GM21786 (cell line): ENCODE data around the gene FAM219A.

Source experiments
- ATAC-seq: cut with Tn5 transposase; IDR thresholded peaks from one replicate; pipeline ENCODE4 v1.9.1; 2021; ENCODE audit not compliant: unreplicated experiment

FAM219A gene

DNA sequence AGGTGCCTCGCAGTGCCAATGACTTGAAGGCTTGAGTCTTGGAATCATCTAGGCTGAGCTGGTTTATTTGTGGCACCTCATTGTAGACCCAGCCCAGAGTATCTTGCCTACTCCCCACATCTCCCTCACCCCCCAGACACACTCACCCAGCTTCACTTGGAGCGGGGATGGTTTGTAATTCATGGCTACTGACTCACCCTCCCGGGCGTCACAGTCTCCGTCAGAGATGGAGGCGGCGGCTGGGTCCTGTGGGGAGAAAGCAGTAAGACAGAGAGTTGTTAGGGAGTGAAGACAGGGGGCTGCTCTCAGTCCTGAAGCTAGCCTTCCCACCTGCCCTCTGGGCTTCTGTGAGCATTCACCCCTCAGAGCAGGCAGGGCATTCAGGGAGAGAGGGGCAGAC is 52.7 kb downstream of the FAM219A start:
- ATAC-seq, result no peak

GRCh38 chr9:34403554-34404380 is 54.6 kb downstream of the FAM219A start:
- no peak for ATAC-seq

- ATAC-seq, result no peak
Measured at GRCh38 chr9:34400686-34401602, 57.4 kb downstream of the FAM219A start.

DNA sequence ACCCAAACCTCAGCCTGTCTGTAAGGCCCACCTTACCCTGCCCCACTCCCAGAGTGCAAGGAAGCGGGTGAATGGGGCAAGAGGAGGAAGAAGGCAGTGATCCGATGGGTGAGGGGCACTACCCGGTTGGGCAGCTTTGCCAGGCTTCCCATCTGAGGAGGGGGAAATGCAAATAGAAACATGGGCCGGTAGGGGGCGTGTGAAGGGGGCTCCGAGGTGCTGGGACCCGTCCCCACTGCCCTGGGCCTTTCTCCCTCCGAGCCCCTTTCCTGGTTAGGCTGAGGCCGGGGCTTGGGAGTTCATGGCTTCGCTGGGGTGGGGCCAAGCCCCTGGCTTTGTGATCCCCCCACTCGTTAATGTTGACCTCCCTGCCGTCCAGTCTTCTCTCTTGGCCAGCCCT is 58.1 kb downstream of the FAM219A start:
- no peak for ATAC-seq

GRCh38 chr9:34399729-34400128 is 58.6 kb downstream of the FAM219A start:
- ATAC-seq, result no peak

DNA sequence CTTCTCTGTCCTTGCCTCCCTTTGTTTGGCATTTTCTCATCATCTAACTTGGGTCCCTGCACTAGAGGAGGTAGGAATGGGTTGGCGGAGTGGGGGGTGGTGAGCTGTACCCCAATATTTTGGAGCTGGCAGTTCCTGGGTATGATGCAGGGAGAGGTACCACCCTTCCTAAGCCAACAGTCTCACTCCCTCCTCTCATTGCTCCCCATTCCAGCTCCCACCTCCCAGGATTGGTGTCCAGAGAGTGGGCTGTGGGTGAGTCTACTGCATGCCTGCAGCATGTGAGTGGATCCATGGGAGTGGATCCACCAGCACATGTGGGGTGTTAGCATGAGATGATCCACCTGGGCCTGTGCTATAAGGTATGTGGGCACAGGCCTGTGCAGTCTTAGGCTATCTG is 59.5 kb downstream of the FAM219A start:
- no peak for ATAC-seq

GRCh38 chr9:34396276-34397214 is 61.8 kb downstream of the FAM219A start:
- ATAC-seq, result no peak

DNA sequence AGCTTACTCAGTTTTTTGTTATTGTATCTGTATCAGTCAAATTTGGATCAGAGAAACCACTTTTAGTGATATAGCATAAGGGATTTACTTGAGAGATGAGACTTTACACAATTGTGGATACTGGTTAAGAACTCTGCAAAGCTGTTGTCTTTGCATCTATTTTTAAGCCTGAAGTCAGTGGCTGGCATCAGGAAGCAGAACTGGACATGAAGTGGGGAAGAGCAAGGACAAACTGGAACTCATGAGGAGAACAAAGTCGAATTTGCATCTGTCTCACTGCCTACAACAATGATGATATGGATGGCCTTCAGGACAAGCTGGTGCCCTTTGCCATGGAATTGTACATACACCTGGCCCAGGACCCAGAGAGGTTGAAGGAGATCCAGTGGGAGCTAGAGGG is 65.9 kb downstream of the FAM219A start:
- no peak for ATAC-seq

DNA sequence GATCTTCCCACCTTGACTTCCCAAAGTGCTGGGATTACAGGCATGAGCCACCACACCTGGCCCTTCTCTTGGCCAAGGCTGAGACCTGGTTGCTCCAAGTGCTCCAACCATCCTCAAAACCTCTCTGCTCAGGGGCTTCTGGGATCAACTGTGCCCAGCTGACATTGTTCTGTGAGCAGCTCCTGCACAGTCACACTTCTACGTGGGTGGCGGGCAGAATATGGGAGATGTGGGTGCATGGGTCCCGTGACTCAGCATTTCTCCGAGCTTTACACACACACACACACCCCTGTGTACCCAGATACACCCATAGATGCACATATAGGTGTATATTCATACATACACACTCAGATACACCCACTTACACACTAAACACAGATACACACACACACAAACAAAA is 71.1 kb downstream of the FAM219A start:
- no peak for ATAC-seq

GRCh38 chr9:34386656-34387055 is 71.7 kb downstream of the FAM219A start:
- no peak for ATAC-seq

DNA sequence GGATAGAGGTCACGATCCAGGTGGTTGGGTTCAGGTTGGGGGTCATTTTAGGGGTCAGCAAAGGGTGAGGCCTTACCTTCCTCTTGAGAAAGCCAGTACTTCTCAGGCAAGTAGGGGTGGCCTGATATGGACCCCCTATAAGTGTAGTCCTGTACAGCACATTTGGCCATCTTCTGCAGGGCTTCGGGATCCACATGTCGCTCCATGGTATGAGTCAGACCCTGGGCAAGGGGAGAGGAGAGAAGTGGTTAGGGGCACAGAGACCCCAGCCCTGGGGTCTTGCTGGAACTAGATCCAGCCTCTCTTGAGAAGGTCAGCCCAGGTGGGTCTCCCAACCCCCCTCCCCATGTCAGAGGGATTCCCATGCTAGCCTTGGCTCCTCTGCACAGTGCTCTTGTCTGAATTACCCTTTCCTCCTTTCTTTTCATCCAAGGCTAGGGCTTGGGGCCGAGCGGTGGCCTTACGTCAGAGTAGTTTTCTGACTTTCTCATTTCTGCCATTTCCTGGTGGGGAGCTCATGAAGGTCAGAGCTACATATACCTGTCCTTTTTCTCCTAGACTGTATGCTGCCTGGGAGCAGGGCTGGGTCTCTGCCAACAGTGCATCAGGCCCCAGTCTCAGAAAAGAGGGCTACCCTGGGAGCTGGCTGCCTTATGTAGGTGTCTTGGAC is 72.7 kb downstream of the FAM219A start:
- ATAC-seq, result no peak

DNA sequence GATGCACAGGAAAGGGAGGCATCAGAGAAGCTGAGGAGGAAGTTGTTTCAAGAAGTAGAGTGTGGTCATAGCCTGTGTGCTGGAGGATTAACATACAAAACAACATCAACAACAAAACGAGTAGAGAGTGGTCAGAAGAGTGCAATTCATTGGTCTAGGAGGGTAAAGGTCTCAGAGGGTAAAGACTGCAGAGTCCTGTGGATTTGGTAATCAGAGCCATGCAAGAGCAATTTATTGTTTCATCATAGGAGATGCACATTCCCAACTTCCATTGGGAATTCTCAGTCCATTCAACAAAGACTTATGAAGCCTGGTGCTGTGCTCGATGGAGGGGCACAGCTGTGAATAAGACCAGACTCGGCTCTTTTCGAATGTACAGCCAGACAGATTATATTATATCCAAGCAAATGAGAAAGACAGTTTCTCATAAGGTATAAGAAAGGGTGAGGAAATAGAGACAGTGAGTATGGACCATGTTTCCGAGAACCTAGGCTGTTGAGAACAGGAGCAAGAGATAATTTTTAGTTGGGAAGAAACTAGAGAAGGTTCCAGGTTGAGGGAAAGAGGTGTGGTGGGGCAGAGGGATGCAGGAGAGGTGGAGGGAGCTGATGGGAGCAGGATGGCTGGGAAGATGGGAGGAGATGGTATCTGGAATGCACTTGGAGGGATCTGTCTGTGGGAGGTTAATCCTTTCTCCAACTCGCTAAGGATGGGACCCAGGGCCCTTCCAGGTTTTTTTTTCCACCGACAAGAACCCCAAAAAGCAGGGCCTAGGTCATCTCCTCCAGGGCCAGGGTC is 73.8 kb downstream of the FAM219A start:
- ATAC-seq, result no peak

GRCh38 chr9:34383904-34384303 is 74.5 kb downstream of the FAM219A start:
- no peak for ATAC-seq

GRCh38 chr9:34382879-34383278 is 75.5 kb downstream of the FAM219A start:
- ATAC-seq, result no peak

GRCh38 chr9:34382054-34382453 is 76.3 kb downstream of the FAM219A start:
- no peak for ATAC-seq

GRCh38 chr9:34381323-34381722 is 77.0 kb downstream of the FAM219A start:
- no peak for ATAC-seq

DNA sequence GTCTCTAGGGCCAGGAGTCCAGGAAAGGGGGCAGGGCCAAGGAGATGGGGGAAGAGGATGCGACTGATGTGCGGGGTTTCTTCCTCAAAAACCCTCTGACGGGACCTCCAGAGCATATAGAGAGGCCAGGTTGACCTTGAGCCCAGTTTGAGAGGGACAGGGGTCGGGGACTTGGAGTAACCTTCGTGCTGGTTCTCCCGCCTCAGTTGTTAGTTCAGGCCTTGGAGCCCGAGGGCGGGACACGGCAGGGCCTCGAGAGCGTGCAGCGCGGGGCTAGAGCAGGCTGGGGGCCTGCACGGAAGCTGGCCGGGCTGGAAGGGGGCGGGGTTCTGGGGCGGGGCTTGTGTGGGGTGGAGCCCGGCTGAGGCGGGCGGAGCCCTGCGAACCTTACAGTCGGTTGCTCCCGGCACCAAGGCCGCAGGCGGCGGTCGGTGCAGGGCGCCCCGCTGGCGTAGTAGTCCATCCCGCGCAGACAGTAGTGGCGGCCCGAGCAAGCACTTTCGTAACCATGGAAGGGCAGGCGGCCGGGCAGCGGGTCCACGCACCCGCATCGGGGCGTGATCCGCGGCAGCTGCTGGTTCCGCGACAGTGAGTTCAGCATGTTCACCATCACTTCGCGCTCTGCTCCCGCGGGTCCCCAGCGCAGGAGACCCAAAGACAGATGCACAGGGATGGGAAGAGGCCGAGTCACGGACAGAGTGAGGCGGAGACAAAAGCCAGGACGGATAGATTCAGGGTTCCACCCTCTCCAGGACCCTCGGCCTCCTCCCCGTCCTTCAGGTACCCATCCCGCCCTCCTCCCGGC is 77.7 kb downstream of the FAM219A start:
- peak; percentile 24 for ATAC-seq

- ATAC-seq, result no peak
Measured at GRCh38 chr9:34380034-34380510, 78.3 kb downstream of the FAM219A start.
